ENCODE measurements around the gene FDXR.
A peak's percentile ranks its signal among the peaks of the same experiment; 100 is the strongest.

The FDXR gene

DNA sequence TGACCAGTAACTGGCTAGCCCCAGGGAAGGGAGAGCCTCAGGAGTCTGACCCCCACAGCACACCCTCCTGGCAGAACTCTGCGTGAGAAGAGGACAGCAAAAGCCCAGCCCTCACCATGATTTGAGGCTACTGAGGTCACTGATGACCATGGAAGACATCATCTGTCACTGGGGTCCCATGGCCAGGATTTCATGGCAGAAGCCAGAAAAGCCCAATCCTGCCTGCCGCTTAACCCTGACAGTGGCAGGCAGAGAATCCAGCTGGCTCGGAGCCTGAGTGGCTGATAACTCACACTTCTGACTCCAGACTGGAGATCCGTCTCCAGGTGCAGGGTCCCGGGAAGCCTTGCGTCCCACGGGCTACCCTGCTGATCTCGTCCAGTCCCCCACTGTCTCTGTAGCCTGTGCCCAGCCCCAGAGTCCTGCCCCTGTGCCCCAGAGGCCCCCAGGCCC lies 30.6 kb downstream of the FDXR start:
- DNase-seq (ENCODE audit: insufficient read length, low spot score) (no peak), FAIRE-seq (no peak)

GRCh38 chr17:74840989-74841666 lies 31.7 kb downstream of the FDXR start:
- DNase-seq (ENCODE audit: insufficient read length, low spot score) (no peak), FAIRE-seq (no peak)

GRCh38 chr17:74839990-74840852 lies 32.6 kb downstream of the FDXR start:
- DNase-seq (ENCODE audit: insufficient read length, low spot score) (no peak), FAIRE-seq (no peak)

DNA sequence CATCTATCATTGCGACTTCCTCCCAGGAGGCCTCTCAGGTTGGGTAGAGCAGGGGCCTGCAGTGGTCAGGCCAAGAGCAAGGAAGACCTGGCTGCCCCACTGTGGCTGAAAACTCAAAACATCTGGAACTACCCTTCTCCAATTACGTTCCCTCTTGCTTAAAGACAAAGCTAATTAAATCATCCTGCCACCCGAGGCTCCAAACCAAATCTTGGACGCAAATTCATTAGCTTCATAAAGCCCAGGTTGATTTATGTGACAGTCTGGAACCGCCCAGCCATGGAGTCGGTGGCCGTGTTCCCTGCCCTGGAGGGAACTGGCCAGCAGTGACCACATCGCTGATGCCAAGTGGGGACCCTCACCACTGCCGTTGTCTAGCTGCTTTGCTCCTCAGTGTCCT lies 34.5 kb downstream of the FDXR start:
- FAIRE-seq, result no peak
- no peak for DNase-seq (ENCODE audit: insufficient read length, low spot score)

DNA sequence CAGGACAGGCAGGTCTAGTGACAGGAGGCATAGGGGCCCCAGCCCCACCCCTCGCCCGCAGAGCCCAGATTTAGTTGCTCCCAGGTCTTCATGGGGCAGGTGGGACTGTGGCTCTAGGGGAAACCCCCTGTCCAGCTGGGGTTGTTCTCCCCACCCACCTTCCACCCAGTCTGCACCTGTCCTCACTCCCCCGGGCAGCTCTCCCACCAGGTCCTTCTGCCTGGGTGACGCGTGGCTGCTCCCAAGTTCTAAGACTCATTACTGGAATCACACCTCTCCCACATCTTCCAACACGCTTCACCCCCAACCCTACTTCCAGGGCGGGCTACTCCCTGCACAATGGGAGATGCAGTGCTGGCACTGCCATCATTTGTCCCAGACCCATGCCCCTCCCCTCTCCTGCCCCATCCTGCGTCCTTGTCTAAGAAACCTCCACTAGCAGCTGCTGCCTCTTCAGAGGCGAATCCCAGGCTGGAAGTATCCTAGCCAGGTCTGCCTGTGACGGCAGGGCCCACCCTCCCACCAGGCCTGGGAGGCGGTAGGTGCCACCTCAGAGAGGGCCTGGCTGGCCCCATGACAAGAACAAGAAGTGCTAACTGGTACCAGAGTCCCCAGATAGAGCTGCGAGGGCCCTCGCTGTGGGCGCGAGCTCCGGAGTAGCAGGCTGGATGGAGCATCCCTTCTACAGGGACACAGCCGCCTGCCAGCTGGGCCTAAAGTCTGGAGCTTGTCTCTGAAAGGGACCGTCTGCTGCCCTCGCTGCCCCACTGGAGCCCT lies 35.9 kb downstream of the FDXR start:
- DNase-seq (ENCODE audit: insufficient read length, low spot score) (no peak), FAIRE-seq (no peak)

GRCh38 chr17:74836191-74836590 lies 36.6 kb downstream of the FDXR start:
- FAIRE-seq (no peak), DNase-seq (ENCODE audit: insufficient read length, low spot score) (no peak)

- DNase-seq (ENCODE audit: insufficient read length, low spot score) (peak; percentile 76), FAIRE-seq (no peak)
Observed at GRCh38 chr17:74833501-74834377, 39.1 kb downstream of the FDXR start.

GRCh38 chr17:74832421-74832820 lies 40.4 kb downstream of the FDXR start:
- DNase-seq (ENCODE audit: insufficient read length, low spot score) (no peak), FAIRE-seq (no peak)

GRCh38 chr17:74831444-74832146 lies 41.2 kb downstream of the FDXR start:
- DNase-seq (ENCODE audit: insufficient read length, low spot score) (no peak), FAIRE-seq (no peak)

GRCh38 chr17:74830861-74831260 lies 41.9 kb downstream of the FDXR start:
- DNase-seq (ENCODE audit: insufficient read length, low spot score), result no peak
- no peak for FAIRE-seq

DNA sequence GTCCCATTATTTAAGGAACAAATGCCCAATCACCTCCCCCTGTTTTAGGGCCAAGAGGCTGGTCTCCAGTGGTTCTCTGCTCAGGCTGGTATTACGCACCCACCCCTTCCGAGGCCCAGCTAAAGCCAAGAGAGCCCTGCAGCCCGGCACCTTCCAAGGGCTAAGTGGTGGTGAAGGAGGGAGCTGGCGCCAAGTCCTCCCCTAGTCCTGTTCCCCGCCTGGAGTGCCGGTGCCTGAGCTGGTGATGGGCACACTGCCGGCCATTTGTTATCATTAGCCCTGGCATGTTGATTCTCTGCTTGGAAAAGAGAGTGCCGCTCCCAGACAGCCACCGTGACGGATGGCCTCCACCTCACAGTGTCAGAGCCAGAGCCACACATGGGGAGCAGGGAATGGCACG lies 45.0 kb downstream of the FDXR start:
- FAIRE-seq, result no peak
- DNase-seq (ENCODE audit: insufficient read length, low spot score), result no peak

GRCh38 chr17:74825952-74826719 lies 46.7 kb downstream of the FDXR start:
- DNase-seq (ENCODE audit: insufficient read length, low spot score), result no peak
- FAIRE-seq, result no peak

DNA sequence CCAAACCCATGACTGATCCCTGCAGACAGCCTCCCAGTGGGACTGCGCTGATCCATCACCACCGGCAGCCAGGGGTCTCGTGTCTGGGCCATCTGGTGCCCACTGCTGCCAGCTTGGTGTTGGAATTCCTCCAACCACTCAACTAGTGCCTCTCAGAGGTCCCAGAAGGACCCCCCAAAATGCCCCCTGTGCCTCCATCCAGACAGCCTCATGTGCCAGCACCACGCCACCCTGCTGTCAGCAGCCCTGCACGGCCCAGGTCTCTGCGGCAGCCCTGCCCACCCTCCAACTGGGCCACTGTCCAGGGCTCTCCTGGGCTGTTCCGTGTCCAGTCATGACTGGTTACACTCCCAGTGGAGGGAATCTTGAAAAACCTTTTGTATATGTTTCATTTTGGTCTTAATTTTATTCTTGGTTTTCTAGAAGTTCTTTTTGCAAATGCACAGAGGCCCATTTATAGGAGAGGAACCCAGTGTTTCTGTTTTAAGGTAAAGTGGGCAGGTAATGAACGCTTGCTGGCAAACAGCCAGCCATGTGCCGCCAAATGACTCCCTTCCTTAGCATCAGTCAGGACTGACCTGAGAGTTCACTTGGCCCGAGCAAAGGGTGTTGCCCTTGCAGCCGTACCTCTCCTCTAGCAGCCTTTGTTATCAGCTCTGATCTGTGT lies 47.7 kb downstream of the FDXR start:
- DNase-seq (ENCODE audit: insufficient read length, low spot score), result no peak
- no peak for FAIRE-seq

DNA sequence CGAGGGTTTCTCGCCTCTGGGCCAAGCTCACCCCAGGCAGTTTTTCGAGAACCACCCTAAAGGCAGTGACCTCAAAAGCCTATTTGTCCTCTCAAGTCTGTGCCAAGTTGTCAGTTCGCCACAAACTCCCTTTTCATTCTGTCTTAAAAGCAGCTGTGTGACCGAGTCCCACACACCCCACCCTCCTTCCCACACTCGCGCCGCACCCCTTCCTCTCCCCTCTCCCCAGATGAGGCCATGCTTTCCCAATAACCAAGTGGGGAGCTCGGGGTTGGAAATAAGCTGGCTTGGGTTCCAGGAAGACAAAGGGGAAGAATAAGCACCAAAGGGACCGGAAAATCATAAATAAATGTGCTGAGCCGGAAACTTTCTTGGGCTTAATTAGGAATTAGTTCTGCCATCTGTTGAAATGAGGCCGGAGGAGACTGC lies 49.8 kb downstream of the FDXR start:
- no peak for DNase-seq (ENCODE audit: insufficient read length, low spot score)

DNA sequence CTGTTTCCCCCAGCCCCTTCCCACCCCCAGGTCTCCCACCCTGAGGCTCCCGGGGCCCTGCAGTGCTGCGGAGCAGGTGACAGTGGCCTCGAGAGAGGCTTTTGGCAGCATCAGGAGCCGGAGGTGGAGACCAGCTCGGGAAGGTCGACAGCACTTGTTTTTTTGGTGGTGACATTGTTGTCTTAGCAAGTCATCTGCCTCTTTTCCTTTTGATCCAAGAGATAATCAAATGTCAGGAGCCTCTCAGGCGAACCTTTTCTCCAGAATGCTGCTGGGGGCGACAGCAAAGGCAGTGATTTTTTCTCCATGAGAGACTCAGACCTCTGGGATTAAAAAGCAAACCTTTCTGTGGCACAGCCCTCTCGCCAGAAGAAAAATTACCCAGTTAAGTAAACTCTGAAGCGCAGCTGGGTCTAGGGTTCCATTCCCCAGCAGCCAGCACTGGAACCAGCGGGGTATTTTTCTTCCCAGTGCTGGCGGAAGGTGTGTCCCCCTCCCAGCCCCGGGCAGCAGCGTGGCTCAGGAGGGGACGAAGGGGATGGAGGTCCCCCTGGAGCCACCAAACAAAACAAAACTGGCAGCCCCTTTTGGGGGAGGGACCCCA lies 50.4 kb downstream of the FDXR start:
- FAIRE-seq (no peak), DNase-seq (ENCODE audit: insufficient read length, low spot score) (no peak)

More for the DNA sequence above, 49.8 kb downstream of the FDXR start:
- no peak for FAIRE-seq

DNA sequence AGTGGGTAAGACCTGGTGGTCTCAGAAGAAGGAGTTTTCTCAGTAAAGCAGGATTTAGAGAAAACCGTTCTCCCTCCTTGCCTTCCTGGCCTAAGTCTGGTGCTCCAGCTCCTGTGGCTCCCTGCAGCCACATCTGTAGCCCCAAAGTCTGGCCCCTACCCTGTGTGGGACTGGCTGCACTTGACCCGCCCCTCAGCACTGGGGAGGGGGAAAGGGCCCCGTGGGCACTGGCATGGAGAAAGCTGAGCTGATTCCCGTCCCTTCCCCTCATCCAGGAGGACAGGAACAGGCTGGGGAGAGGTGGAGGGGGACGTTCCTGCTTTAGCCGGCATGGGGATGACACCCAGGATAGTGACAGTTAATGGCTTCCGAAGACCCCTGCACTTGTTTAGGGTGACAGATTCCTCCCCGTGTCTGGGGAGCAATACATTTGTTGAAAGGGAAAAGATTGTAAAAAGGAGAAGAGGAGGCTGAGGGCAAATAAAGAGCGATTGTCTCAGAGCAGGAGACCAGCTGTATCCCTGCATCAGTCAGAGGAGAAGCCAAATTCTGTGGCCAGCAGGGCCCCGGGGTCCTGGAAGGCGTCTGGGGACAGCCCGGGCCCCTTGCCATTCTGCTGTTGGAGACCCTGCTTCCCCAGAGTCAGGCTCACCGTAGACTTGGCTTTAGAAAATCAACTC lies 51.0 kb downstream of the FDXR start:
- no peak for DNase-seq (ENCODE audit: insufficient read length, low spot score)
- FAIRE-seq, result no peak

DNA sequence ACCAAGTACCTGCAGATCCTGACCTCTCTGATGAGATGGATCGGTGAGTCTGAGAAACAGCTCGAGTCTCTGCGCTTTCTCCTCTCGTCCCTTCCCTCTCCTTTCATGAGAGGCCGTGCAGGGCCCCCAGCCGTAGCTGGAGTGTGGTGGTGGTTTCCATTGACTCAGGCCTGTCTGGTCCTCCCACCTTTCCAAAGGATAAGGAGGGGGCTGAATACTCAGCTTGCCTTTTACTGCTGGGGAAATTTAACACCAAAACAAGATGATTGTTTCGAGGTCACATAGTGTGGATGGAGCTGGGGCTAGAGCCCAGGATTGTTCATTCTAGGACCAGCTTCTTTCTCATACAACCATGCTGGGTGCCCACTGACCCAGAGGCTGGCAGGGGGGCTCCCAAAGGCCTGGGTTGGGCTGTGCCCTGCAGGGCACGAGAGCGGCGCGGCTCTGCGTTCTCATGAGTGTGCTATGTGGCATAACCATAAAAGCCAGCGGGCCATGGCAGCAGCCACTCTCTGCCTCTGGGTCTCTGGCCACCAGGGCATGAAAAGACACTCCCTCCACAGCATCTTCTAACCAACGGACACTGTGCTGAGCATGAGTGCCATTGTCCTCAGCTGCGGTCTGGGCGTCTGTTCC lies 52.9 kb downstream of the FDXR start:
- DNase-seq (ENCODE audit: insufficient read length, low spot score), result no peak
- FAIRE-seq, result no peak

Measured in GM19239 (cell line).